Bronchial epithelial cell (primary cell): ENCODE data around the gene SMIM30. TPM values are rescaled to one million over a fixed set of nuclear protein-coding genes. Genes with fewer than 3 reads are reported as not detected.

Source experiments
- DNase-seq: peaks from one replicate; pipeline ENCODE4 v3.0.0-alpha.2; 2010; ENCODE audit warnings: low read depth
- FAIRE-seq: peaks from 2 replicates; lab custom pipeline; 2011; peaks lifted over from hg19 to GRCh38; lab: Jason Lieb, UNC
- H3K27me3 ChIP-seq: 2 replicates; pipeline ENCODE4 v1.5.1; 2011; ENCODE audit warnings: low read length; ENCODE audit not compliant: control insufficient read depth, insufficient read depth
- H3K36me3 ChIP-seq: 2 replicates; pipeline ENCODE4 v1.5.1; 2011; ENCODE audit warnings: low read length; ENCODE audit not compliant: control insufficient read depth, insufficient read depth
- H3K4me3 ChIP-seq: 2 replicates; pipeline ENCODE4 v1.5.1; 2011; ENCODE audit warnings: mild to moderate bottlenecking, low read depth, low read length, control low read depth
- total RNA-seq: library from RNA; depleted of rRNA; stranded (reverse); fragments of >200 nt; gene quantifications from 2 replicates; pipeline ENCODE4 v1.2.1, GENCODE V29; 2014
- TF ChIP-seq, protein P1 (sequence below): IDR thresholded peaks from 2 replicates; pipeline ENCODE4 v1.5.1; 2011; ENCODE audit warnings: mild to moderate bottlenecking, moderate library complexity, low read length, control low read depth, inconsistent platforms; ENCODE audit not compliant: insufficient read depth, severe bottlenecking

SMIM30 gene
- total RNA-seq, 1 donor from 2014 or later = 28.2 TPM

- Histone ChIP-seq H3K36me3 (no peaks in the 10 kb centered on the region), H3K27me3 (no peaks in the 10 kb centered on the region), H3K4me3 (no peak overlapping the region)
- DNase-seq (no peak), FAIRE-seq (no peak)
- TF ChIP-seq, protein P1, sequence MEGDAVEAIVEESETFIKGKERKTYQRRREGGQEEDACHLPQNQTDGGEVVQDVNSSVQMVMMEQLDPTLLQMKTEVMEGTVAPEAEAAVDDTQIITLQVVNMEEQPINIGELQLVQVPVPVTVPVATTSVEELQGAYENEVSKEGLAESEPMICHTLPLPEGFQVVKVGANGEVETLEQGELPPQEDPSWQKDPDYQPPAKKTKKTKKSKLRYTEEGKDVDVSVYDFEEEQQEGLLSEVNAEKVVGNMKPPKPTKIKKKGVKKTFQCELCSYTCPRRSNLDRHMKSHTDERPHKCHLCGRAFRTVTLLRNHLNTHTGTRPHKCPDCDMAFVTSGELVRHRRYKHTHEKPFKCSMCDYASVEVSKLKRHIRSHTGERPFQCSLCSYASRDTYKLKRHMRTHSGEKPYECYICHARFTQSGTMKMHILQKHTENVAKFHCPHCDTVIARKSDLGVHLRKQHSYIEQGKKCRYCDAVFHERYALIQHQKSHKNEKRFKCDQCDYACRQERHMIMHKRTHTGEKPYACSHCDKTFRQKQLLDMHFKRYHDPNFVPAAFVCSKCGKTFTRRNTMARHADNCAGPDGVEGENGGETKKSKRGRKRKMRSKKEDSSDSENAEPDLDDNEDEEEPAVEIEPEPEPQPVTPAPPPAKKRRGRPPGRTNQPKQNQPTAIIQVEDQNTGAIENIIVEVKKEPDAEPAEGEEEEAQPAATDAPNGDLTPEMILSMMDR = no peak
Observed at GRCh38 chr7:113137241-113137640, 18.9 kb upstream of the SMIM30 start.

DNA sequence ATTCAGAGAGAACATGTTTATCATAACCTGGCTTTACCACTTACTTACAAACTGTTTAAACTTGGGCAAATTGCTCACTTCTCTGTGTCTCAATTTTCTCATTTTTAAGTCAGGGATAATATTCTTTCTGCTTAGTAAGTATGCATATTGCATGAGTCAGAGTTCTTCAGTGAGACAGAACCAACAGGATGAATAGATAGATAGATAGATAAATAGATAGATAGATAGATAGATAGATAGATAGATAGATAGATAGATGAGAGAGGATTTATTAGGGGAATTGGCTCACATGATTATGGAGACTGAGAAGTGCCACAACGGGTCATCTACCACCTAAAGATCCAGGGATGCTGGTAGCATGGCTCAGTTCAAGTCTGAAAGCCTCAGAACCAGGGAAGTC lies 15.7 kb upstream of the SMIM30 start:
- Histone ChIP-seq H3K4me3 (no peak overlapping the region), H3K36me3 (no peaks in the 10 kb centered on the region), H3K27me3 (no peaks in the 10 kb centered on the region)
- no peak for DNase-seq
- FAIRE-seq = no peak
- TF ChIP-seq, protein P1 = no peak

DNA sequence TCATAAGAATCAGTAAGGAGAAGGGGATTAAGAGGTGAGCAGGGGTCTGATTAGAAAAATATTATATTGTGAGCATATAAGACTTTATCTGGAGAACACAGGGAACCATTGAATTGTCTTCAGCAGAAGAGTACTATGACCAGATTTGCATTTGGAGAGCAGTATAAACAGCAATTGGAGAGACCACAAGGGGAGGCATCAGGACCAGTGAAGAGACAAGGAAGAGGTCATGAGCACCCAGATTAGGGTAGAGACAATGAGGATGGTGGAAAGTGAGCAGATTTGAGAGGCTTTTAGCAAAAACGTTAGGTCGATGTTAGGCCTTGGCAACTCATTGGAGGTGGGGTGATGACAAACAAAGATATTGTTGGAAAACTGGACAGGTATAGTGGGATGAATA lies 13.0 kb upstream of the SMIM30 start:
- no peaks in the 10 kb centered on the region for H3K36me3 ChIP-seq
- H3K4me3 ChIP-seq = no peak overlapping the region
- no peak for DNase-seq
- TF ChIP-seq, protein P1 = no peak
- FAIRE-seq = no peak
- no peaks in the 10 kb centered on the region for H3K27me3 ChIP-seq

DNA sequence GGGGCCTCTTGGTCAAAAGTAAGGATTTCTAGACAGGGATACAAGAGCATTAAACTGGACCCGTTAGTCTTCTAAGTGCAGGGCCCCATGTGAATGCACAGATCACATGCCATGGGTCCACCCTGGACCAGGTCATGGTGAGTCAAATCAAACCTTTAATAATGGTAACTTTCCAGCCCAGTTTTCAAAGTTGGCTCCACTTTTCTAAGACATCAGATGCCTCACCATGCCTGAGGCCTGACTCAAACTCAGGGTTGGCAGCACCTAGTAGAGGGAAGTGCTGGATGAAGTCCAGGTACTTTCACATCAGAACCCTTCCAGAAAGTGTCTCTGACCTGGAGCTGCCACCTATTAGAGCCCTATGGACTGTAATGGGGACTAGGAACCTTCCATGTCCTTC lies 9.7 kb upstream of the SMIM30 start:
- Histone ChIP-seq H3K36me3 (no peaks in the 10 kb centered on the region), H3K27me3 (no peaks in the 10 kb centered on the region), H3K4me3 (no peak overlapping the region)
- no peak for FAIRE-seq
- TF ChIP-seq, protein P1 = no peak
- peak; percentile 67 for DNase-seq

DNA sequence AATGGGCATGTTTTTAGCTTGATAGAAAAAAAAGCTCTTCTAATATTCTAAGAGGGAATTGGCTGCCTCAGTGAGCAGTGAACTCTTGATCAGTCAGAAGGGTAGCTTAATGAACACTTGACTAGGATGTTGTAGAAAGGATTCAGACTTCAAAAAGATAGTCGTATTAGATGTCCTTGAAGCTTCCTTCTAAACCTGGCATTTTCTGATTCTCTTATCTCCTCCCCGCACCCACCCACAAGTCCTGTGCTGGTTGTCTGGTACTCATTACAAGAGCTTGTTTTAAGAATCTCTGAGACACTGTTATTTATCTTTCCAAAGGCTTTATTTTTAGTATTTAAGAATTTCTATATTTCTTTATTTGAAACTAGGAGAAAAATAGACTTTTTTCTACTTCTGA lies 7.4 kb upstream of the SMIM30 start:
- TF ChIP-seq, protein P1 = no peak
- no peaks in the 10 kb centered on the region for H3K36me3 ChIP-seq
- no peak for FAIRE-seq
- no peak overlapping the region for H3K4me3 ChIP-seq
- H3K27me3 ChIP-seq = no peaks in the 10 kb centered on the region
- no peak for DNase-seq

DNA sequence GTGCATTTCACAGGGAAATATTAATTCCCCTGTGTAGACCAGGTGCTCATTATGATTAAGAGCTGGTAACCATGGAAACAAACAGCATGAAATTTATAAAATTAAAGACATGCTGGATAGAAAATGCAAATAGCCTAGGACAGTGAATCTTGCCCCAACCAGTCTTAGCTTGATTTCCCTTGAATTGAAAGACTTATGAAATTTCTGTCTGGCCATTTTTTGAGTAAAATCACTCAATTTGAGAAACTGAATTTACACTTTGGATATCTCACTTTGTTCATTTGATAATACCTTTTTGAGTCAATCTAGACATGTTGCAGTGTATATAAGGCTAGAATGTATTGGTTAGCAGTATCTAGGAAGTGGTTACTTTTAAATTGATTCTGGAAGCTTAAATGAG lies 4.4 kb upstream of the SMIM30 start:
- Histone ChIP-seq H3K4me3 (no peak overlapping the region), H3K36me3 (no peaks in the 10 kb centered on the region), H3K27me3 (no peaks in the 10 kb centered on the region)
- TF ChIP-seq, protein P1 = no peak
- FAIRE-seq (no peak), DNase-seq (no peak)
